Stimulated activated naive CD4-positive, alpha-beta T cell treated with Interleukin-2 at 50 U/mL for 16 hours (primary cell): ENCODE data around the gene AGMO.

ENCODE experiments used
- DNase-seq: peaks from one replicate; lab custom pipeline; 2025; lab: John Stamatoyannopoulos, UW

Gene AGMO

GRCh38 chr7:15498465-15498864 lies 63.4 kb downstream of the AGMO start:
- no peak for DNase-seq

- DNase-seq: no peak
Observed at GRCh38 chr7:15495170-15495569, 66.6 kb downstream of the AGMO start.

- DNase-seq: no peak
Observed at GRCh38 chr7:15494711-15495110, 67.1 kb downstream of the AGMO start.

GRCh38 chr7:15491361-15491760 lies 70.5 kb downstream of the AGMO start:
- no peak for DNase-seq

- DNase-seq: no peak
Observed at GRCh38 chr7:15490291-15490690, 71.5 kb downstream of the AGMO start.

- DNase-seq: no peak
Observed at GRCh38 chr7:15489861-15490260, 72.0 kb downstream of the AGMO start.

GRCh38 chr7:15489383-15489782 lies 72.4 kb downstream of the AGMO start:
- DNase-seq: no peak

- DNase-seq: no peak
Observed at GRCh38 chr7:15488401-15488800, 73.4 kb downstream of the AGMO start.

GRCh38 chr7:15487896-15488295 lies 73.9 kb downstream of the AGMO start:
- DNase-seq: no peak

GRCh38 chr7:15485998-15486397 lies 75.8 kb downstream of the AGMO start:
- no peak for DNase-seq

- DNase-seq: no peak
Observed at GRCh38 chr7:15485431-15485830, 76.4 kb downstream of the AGMO start.

- no peak for DNase-seq
Observed at GRCh38 chr7:15481132-15481531, 80.7 kb downstream of the AGMO start.

GRCh38 chr7:15478401-15478800 lies 83.4 kb downstream of the AGMO start:
- no peak for DNase-seq

- DNase-seq: no peak
Observed at GRCh38 chr7:15476531-15476918, 85.3 kb downstream of the AGMO start.

GRCh38 chr7:15475808-15476530 lies 85.8 kb downstream of the AGMO start:
- DNase-seq: no peak

- no peak for DNase-seq
Observed at GRCh38 chr7:15471669-15471950, 90.2 kb downstream of the AGMO start.

GRCh38 chr7:15470825-15471668 lies 90.8 kb downstream of the AGMO start:
- no peak for DNase-seq

- DNase-seq: no peak
Observed at GRCh38 chr7:15464667-15465121, 97.1 kb downstream of the AGMO start.

- no peak for DNase-seq
Observed at GRCh38 chr7:15463801-15464666, 97.8 kb downstream of the AGMO start.

GRCh38 chr7:15462721-15463389 lies 99.0 kb downstream of the AGMO start:
- no peak for DNase-seq

GRCh38 chr7:15461576-15461975 lies 100.2 kb downstream of the AGMO start:
- no peak for DNase-seq

GRCh38 chr7:15459018-15459615 lies 102.7 kb downstream of the AGMO start:
- no peak for DNase-seq
